K562 (cell line): Measurements from ENCODE around the gene PRF1. TPM values are rescaled to one million over a fixed set of nuclear protein-coding genes. Genes with fewer than 3 reads are reported as not detected.

Source experiments
- CBX8 ChIP-seq: fragments of 200-600 bp; sonication (generic); IDR thresholded peaks from 2 replicates; pipeline ENCODE4 v1.6.1; 2012; ENCODE audit warnings: borderline replicate concordance, mixed run types, low read depth, mild to moderate bottlenecking, moderate library complexity, mixed read lengths, low read length, control low read depth, inconsistent platforms; ENCODE audit not compliant: poor library complexity, severe bottlenecking; ENCODE audit errors: extremely low read depth
- ETV5 ChIP-seq: sonication (generic); formaldehyde crosslinking; IDR thresholded peaks from 2 replicates; pipeline ENCODE4 v1.4.0; 2020; ENCODE audit warnings: low read depth, mild to moderate bottlenecking, missing genetic modification reagents
- IFI16 ChIP-seq: fragments of 250-450 bp; sonication (Bioruptor Pico); IDR thresholded peaks from 2 replicates; pipeline ENCODE4 v2.1.2; 2022; ENCODE audit warnings: mild to moderate bottlenecking, inconsistent platforms
- KDM4B ChIP-seq, 2 experiments: fragments of 450-650 bp in 1 of 2; sonication (generic) in 1 of 2; IDR thresholded peaks; 2 replicates each; pipeline ENCODE4 v1.6.1; 2016 to 2017; ENCODE audit warnings: borderline replicate concordance in 2 of 2, antibody characterized with exemption in 1 of 2, low read depth in 1 of 2, mild to moderate bottlenecking in 1 of 2
- MBD2 ChIP-seq: sonication (generic); IDR thresholded peaks from 2 replicates; pipeline ENCODE4 v1.6.1; 2016; ENCODE audit warnings: low read depth, borderline replicate concordance
- MCM2 ChIP-seq: fragments of 450-650 bp; IDR thresholded peaks from 2 replicates; pipeline ENCODE4 v1.6.1; 2017; ENCODE audit warnings: low read depth, mild to moderate bottlenecking
- MTA1 ChIP-seq: fragments of 450-650 bp; IDR thresholded peaks from 2 replicates; pipeline ENCODE4 v1.6.1; 2017; ENCODE audit warnings: borderline replicate concordance
- NCOA2 ChIP-seq, 2 experiments: fragments of 450-650 bp; IDR thresholded peaks; 2 replicates each; pipeline ENCODE4 v1.6.1; 2018; ENCODE audit warnings: mild to moderate bottlenecking in 2 of 2, moderate library complexity in 1 of 2; ENCODE audit not compliant: partially characterized antibody in 2 of 2
- PCBP1 ChIP-seq: fragments of 200-400 bp; formaldehyde crosslinking; IDR thresholded peaks from 2 replicates; pipeline ENCODE4 v1.6.1; 2018; ENCODE audit warnings: mild to moderate bottlenecking, low read depth, low read length; ENCODE audit not compliant: poor library complexity, severe bottlenecking
- SETDB1 ChIP-seq: IDR thresholded peaks from one replicate; pipeline ENCODE4 v1.6.1; 2012; ENCODE audit warnings: low read length, control low read depth, inconsistent platforms
- SMAD2 ChIP-seq: fragments of 150-350 bp; IDR thresholded peaks from 2 replicates; pipeline ENCODE4 v1.6.1; 2014; ENCODE audit warnings: low read depth, mild to moderate bottlenecking, low read length
- THAP12 ChIP-seq: fragments of 250-450 bp; sonication (Bioruptor Pico); IDR thresholded peaks from 2 replicates; pipeline ENCODE4 v1.9.0; 2021; ENCODE audit warnings: mild to moderate bottlenecking, inconsistent platforms
- UBTF ChIP-seq, 2 experiments: IDR thresholded peaks; 2 replicates each; pipeline ENCODE4 v1.6.1; 2012; ENCODE audit warnings: improper control_type of control experiment in 2 of 2, low read depth in 2 of 2, low read length in 2 of 2, borderline replicate concordance in 1 of 2
- XRCC5 ChIP-seq: fragments of 200-400 bp; formaldehyde crosslinking; IDR thresholded peaks from 2 replicates; pipeline ENCODE4 v1.6.1; 2017; ENCODE audit warnings: low read depth, mild to moderate bottlenecking, low read length
- ZNF324 ChIP-seq: fragments of 250-450 bp; sonication (Bioruptor Pico); IDR thresholded peaks from 2 replicates; pipeline ENCODE4 v1.4.0; 2020; ENCODE audit warnings: mild to moderate bottlenecking
- ZNF444 ChIP-seq: fragments of 250-450 bp; sonication (Bioruptor Pico); IDR thresholded peaks from 2 replicates; pipeline ENCODE4 v1.4.0; 2020; ENCODE audit warnings: mild to moderate bottlenecking, moderate library complexity
- ZNF695 ChIP-seq: fragments of 450-650 bp; formaldehyde crosslinking; IDR thresholded peaks from 2 replicates; pipeline ENCODE4 v1.4.0; 2020; ENCODE audit warnings: mild to moderate bottlenecking, moderate library complexity
- ZNF699 ChIP-seq: fragments of 250-450 bp; sonication (Bioruptor Pico); IDR thresholded peaks from 2 replicates; pipeline ENCODE4 v1.8.0; 2021; ENCODE audit warnings: mild to moderate bottlenecking, moderate library complexity; ENCODE audit not compliant: insufficient replicate concordance
- polyA plus RNA-seq, 8 experiments: library from polyadenylated mRNA; depleted of rRNA in 4 of 8; stranded (reverse) in 5 of 8; unstranded in 3 of 8; fragments of >200 nt; fragmentation: Nextera tagmentation in 2 of 8; fragmentation: Illumina TruSeq in 1 of 8; extraction: Ambion mirVana in 2 of 8; extraction: Trizol in 1 of 8; gene quantifications; 2 replicates each; pipeline versions ENCODE4 v1.2.1 to v1.2.3, GENCODE V29; 2011 to 2014; ENCODE audit warnings: inconsistent platforms in 1 of 8, missing spikeins in 1 of 8
- total RNA-seq, 7 experiments: library from RNA; depleted of rRNA in 6 of 7; stranded (reverse); fragments of >200 nt in 6 of 7; fragmentation: Illumina TruSeq in 2 of 7; extraction: Trizol in 2 of 7; gene quantifications; 2 replicates each; pipeline versions ENCODE4 v1.2.1 to v1.2.3, GENCODE V29; 2011 to 2021; ENCODE audit warnings: low replicate concordance in 1 of 7

Gene PRF1
- total and polyA plus RNA-seq, 9 of the 15 experiments (the other 6 are each of a cell fraction or from before 2014, with no cell fraction given), result 3.8 to 8.6 (median 6.3) TPM

GRCh38 chr10:70575874-70576802 lies 26.4 kb downstream of the PRF1 start (continued):
- TF ChIP-seq XRCC5 (no peak), SETDB1 (no peak), ZNF324 (CRISPR knock-in tag) (no peak), MBD2 (no peak), ETV5 (no peak), PCBP1 (no peak), ZNF444 (CRISPR knock-in tag) (0 out of 2 replicates have a peak, but pooled peaks have one; percentile 54), NCOA2 (IDR thresholded peaks at IDR 0.05; ENCODE audit: partially characterized antibody in 2 of 2) (no peak), MTA1 (peak; percentile 77), SMAD2 (no peak), THAP12 (CRISPR knock-in tag) (no peak), MCM2 (no peak), IFI16 (CRISPR knock-in tag) (no peak), ZNF695 (CRISPR knock-in tag) (no peak), KDM4B (IDR thresholded peaks at IDR 0.05; ENCODE audit: borderline replicate concordance in 2 of 2, low read depth in 1 of 2) (no peak), CBX8 (no peak), UBTF (IDR thresholded peaks at IDR 0.05; ENCODE audit: borderline replicate concordance in 1 of 2, low read depth in 2 of 2, low read length in 2 of 2) (no peak), ZNF699 (CRISPR knock-in tag) (no peak)
